H1 (cell line): ENCODE measurements around the gene TREM1. TPM values are rescaled to one million over a fixed set of nuclear protein-coding genes. Genes with fewer than 3 reads are reported as not detected.

ENCODE experiments used
- CTCF ChIA-PET: fragments of 300-600 bp; sonication (Branson Sonifier 250); formaldehyde crosslinking; loops from one replicate; lab custom pipeline; 2021; ENCODE audit not compliant: partially characterized antibody; lab: Charles Lee
- POLR2A ChIA-PET: fragments of 300-600 bp; sonication (Branson Sonifier 250); formaldehyde crosslinking; loops from one replicate; lab custom pipeline; 2021; ENCODE audit warnings: inconsistent platforms; ENCODE audit not compliant: partially characterized antibody; lab: Charles Lee
- DNase-seq, 2 experiments: peaks; one replicate each; pipeline versions ENCODE4 v3.0.0 to v3.0.0-alpha.2; 2010 to 2022; ENCODE audit warnings: low spot score in 2 of 2, low read depth in 1 of 2, mixed read lengths in 1 of 2
- FAIRE-seq: peaks from 2 replicates; lab custom pipeline; 2011; peaks lifted over from hg19 to GRCh38; lab: Jason Lieb, UNC
- H2AFZ ChIP-seq: 2 replicates; pipeline ENCODE4 v1.8.1; 2012; ENCODE audit warnings: low read length, inconsistent platforms
- H2AK5ac ChIP-seq: 2 replicates; pipeline ENCODE4 v1.6.1; 2013; ENCODE audit warnings: low read depth, low read length
- H2BK120ac ChIP-seq: replicated peaks from 2 replicates; pipeline ENCODE3; 2013; ENCODE audit warnings: low read depth, low read length, inconsistent platforms
- H2BK12ac ChIP-seq: 2 replicates; pipeline ENCODE4 v1.6.1; 2013; ENCODE audit warnings: low read depth, low read length
- H2BK15ac ChIP-seq: 2 replicates; pipeline ENCODE4 v1.6.1; 2013; ENCODE audit warnings: low read length
- H2BK20ac ChIP-seq: 2 replicates; pipeline ENCODE4 v1.6.1; 2013; ENCODE audit warnings: low read length
- H2BK5ac ChIP-seq: 2 replicates; pipeline ENCODE4 v1.6.1; 2013; ENCODE audit warnings: low read depth, low read length
- H3K14ac ChIP-seq: 2 replicates; pipeline ENCODE4 v1.6.1; 2013; ENCODE audit warnings: inconsistent platforms; ENCODE audit not compliant: insufficient read length
- H3K18ac ChIP-seq: 2 replicates; pipeline ENCODE4 v1.6.1; 2013; ENCODE audit warnings: low read length; ENCODE audit errors: extremely low read depth
- H3K23ac ChIP-seq: 2 replicates; pipeline ENCODE4 v1.6.1; 2013; ENCODE audit warnings: inconsistent platforms; ENCODE audit not compliant: insufficient read length
- H3K23me2 ChIP-seq: 2 replicates; pipeline ENCODE4 v1.6.1; 2013; ENCODE audit warnings: low read depth, low read length
- H3K27ac ChIP-seq: 2 replicates; pipeline ENCODE4 v1.6.1; 2011; ENCODE audit warnings: low read depth, low read length, inconsistent platforms
- H3K27me3 ChIP-seq, 4 experiments: replicated peaks in 1 of 4; 1 replicate in 1 of 4; 2 replicates in 3 of 4; pipeline versions ENCODE4 v1.6.1 to v1.8.1; 2011 to 2013; ENCODE audit warnings: low read length in 3 of 4, mild to moderate bottlenecking in 3 of 4, inconsistent platforms in 2 of 4, mixed read lengths in 2 of 4, moderate library complexity in 1 of 4; ENCODE audit not compliant: control insufficient read depth in 3 of 4, insufficient read depth in 3 of 4; ENCODE audit errors: extremely low read depth in 1 of 4
- H3K36me3 ChIP-seq, 4 experiments: 2 replicates each; pipeline versions ENCODE4 v1.6.1 to v1.8.1; 2011 to 2013; ENCODE audit warnings: mild to moderate bottlenecking in 4 of 4, low read length in 3 of 4, moderate library complexity in 2 of 4, control low read depth in 1 of 4, inconsistent platforms in 1 of 4; ENCODE audit not compliant: insufficient read depth in 4 of 4, control insufficient read depth in 2 of 4
- H3K4ac ChIP-seq: replicated peaks from 2 replicates; pipeline ENCODE3; 2013; ENCODE audit warnings: low read length, low read depth, mixed read lengths, inconsistent platforms; ENCODE audit not compliant: insufficient read length
- H3K4me1 ChIP-seq, 4 experiments: replicated peaks in 1 of 4; 1 replicate in 1 of 4; 2 replicates in 3 of 4; pipeline versions ENCODE4 v1.6.1 to v1.8.1; 2011 to 2013; ENCODE audit warnings: low read length in 3 of 4, inconsistent platforms in 2 of 4, mixed read lengths in 1 of 4; ENCODE audit not compliant: insufficient read depth in 4 of 4, control insufficient read depth in 3 of 4
- H3K4me2 ChIP-seq, 2 experiments: 2 replicates each; pipeline versions ENCODE4 v1.6.1 to v1.8.1; 2011 to 2013; ENCODE audit warnings: low read depth in 2 of 2, low read length in 2 of 2, control low read depth in 1 of 2, inconsistent platforms in 1 of 2, mild to moderate bottlenecking in 1 of 2; ENCODE audit not compliant: insufficient read depth in 1 of 2
- H3K4me3 ChIP-seq, 4 experiments: fragments of 200-600, 300-600 bp in 1 of 4; sonication (generic), shearing (Covaris generic), sonication (Bioruptor Twin) in 1 of 4; 2 replicates each; pipeline versions ENCODE4 v1.5.1 to v1.8.1; 2011 to 2016; ENCODE audit warnings: low read length in 4 of 4, low read depth in 3 of 4, control low read depth in 2 of 4, inconsistent platforms in 2 of 4, mild to moderate bottlenecking in 2 of 4, mixed read lengths in 1 of 4, moderate library complexity in 1 of 4; ENCODE audit not compliant: insufficient read depth in 2 of 4; ENCODE audit errors: extremely low read depth in 1 of 4
- H3K56ac ChIP-seq: replicated peaks from 2 replicates; pipeline ENCODE3; 2013; ENCODE audit warnings: low read depth, mild to moderate bottlenecking, mixed read lengths, low read length, inconsistent platforms; ENCODE audit not compliant: insufficient read length
- H3K79me1 ChIP-seq: 2 replicates; pipeline ENCODE4 v1.6.1; 2013; ENCODE audit warnings: low read depth, low read length, control low read depth
- H3K79me2 ChIP-seq, 2 experiments: 2 replicates each; pipeline versions ENCODE4 v1.6.1 to v1.8.1; 2012 to 2013; ENCODE audit warnings: low read length in 2 of 2, mild to moderate bottlenecking in 2 of 2, inconsistent platforms in 1 of 2; ENCODE audit not compliant: insufficient read depth in 2 of 2, control insufficient read depth in 1 of 2
- H3K9ac ChIP-seq, 4 experiments: replicated peaks in 1 of 4; 1 replicate in 1 of 4; 2 replicates in 3 of 4; pipeline versions ENCODE4 v1.6.1 to v1.8.1; 2011 to 2013; ENCODE audit warnings: low read depth in 3 of 4, low read length in 3 of 4, control low read depth in 2 of 4, mild to moderate bottlenecking in 2 of 4, moderate library complexity in 2 of 4, inconsistent platforms in 1 of 4; ENCODE audit errors: extremely low read depth in 1 of 4
- H3K9me3 ChIP-seq, 2 experiments: 2 replicates each; pipeline versions ENCODE4 v1.6.1 to v1.8.1; 2012 to 2013; ENCODE audit warnings: mild to moderate bottlenecking in 2 of 2, moderate library complexity in 2 of 2, control low read depth in 1 of 2, inconsistent platforms in 1 of 2, low read depth in 1 of 2, low read length in 1 of 2, mixed read lengths in 1 of 2; ENCODE audit not compliant: insufficient read depth in 2 of 2
- H4K20me1 ChIP-seq, 2 experiments: replicated peaks in 1 of 2; 2 replicates each; pipeline versions ENCODE3 to v1.8.1; 2011 to 2013; ENCODE audit warnings: inconsistent platforms in 2 of 2, low read length in 2 of 2, mild to moderate bottlenecking in 1 of 2; ENCODE audit not compliant: insufficient read depth in 2 of 2, control insufficient read depth in 1 of 2
- H4K5ac ChIP-seq: 2 replicates; pipeline ENCODE4 v1.6.1; 2013; ENCODE audit warnings: low read length, low read depth, mixed read lengths, inconsistent platforms; ENCODE audit not compliant: insufficient read length
- H4K8ac ChIP-seq: 2 replicates; pipeline ENCODE4 v1.8.0; 2013; ENCODE audit warnings: mild to moderate bottlenecking, moderate library complexity, low read length, inconsistent platforms; ENCODE audit not compliant: insufficient read depth; ENCODE audit errors: extremely low read depth
- H4K91ac ChIP-seq: replicated peaks from 2 replicates; pipeline ENCODE3; 2013; ENCODE audit warnings: low read length, mixed read lengths, inconsistent platforms; ENCODE audit not compliant: insufficient read length
- EGR1 ChIP-seq: IDR thresholded peaks from 2 replicates; pipeline ENCODE4 v1.6.1; 2011; ENCODE audit warnings: low read depth, low read length, borderline replicate concordance
- FOSL1 ChIP-seq: IDR thresholded peaks from 2 replicates; pipeline ENCODE4 v1.6.1; 2011; ENCODE audit warnings: mild to moderate bottlenecking, low read depth, low read length, moderate library complexity; ENCODE audit not compliant: insufficient read depth
- GABPA ChIP-seq: IDR thresholded peaks from 2 replicates; pipeline ENCODE4 v1.6.1; 2011; ENCODE audit warnings: mild to moderate bottlenecking, low read length, moderate library complexity, borderline replicate concordance; ENCODE audit not compliant: insufficient read depth
- SAP30 ChIP-seq: fragments of 300-600 bp; sonication (generic); IDR thresholded peaks from 2 replicates; pipeline ENCODE4 v1.7.1; 2012; ENCODE audit warnings: low read length, moderate library complexity, mild to moderate bottlenecking, inconsistent platforms; ENCODE audit not compliant: insufficient read depth, insufficient replicate concordance
- TBP ChIP-seq: IDR thresholded peaks from 2 replicates; pipeline ENCODE4 v1.6.1; 2011; ENCODE audit warnings: low read depth, low read length, improper control_type of control experiment
- TEAD4 ChIP-seq: IDR thresholded peaks from 2 replicates; pipeline ENCODE4 v1.6.1; 2012; ENCODE audit warnings: low read depth, low read length, inconsistent platforms, mixed read lengths
- YY1 ChIP-seq: IDR thresholded peaks from 2 replicates; pipeline ENCODE4 v1.6.1; 2011; ENCODE audit warnings: low read depth, mild to moderate bottlenecking, low read length
- WGBS, 2 experiments: shearing (Covaris generic) in 1 of 2; methylation state at CpG; one replicate each; pipeline versions ENCODE4 v1.1.6 to v1.1.7; 2013 to 2015; ENCODE audit warnings: low lambda C conversion rate in 2 of 2, mixed read lengths in 2 of 2, inconsistent platforms in 1 of 2, low coverage in 1 of 2, missing lambda C conversion rate in 1 of 2; ENCODE audit not compliant: insufficient replicate concordance in 2 of 2, insufficient coverage in 1 of 2, insufficient read length in 1 of 2; ENCODE audit errors: extremely low coverage in 1 of 2, missing lambda C conversion rate in 1 of 2; 5-methylcytosine and 5-hydroxymethylcytosine counted together
- polyA plus RNA-seq, 7 experiments: library from polyadenylated mRNA; depleted of rRNA in 3 of 7; stranded (reverse) in 5 of 7; unstranded in 2 of 7; fragments of >200 nt in 5 of 7; fragments of 200-250 nt in 2 of 7; gene quantifications; 1 replicate in 5 of 7; 2 replicates in 1 of 7; 4 replicates in 1 of 7; pipeline versions ENCODE4 v1.2.1 to v1.2.3, GENCODE V29; 2011 to 2013; ENCODE audit warnings: missing spikeins in 2 of 7, mixed read lengths in 2 of 7
- total RNA-seq: library from RNA; stranded (reverse); fragmentation: NEBNext Ultra II Directional; extraction: Animal tissue kit (Norgen Biotek cat#: 25700); gene quantifications from 2 replicates; pipeline ENCODE4 v1.2.1, GENCODE V29; 2021
- TF ChIP-seq, protein P1 (sequence below): IDR thresholded peaks from 2 replicates; pipeline ENCODE4 v1.6.1; 2012; ENCODE audit warnings: inconsistent platforms

Gene TREM1
- total and polyA plus RNA-seq, 2 of the 8 experiments (the other 6 are each of a cell fraction or from before 2014, with no cell fraction given) = not detected

DNA sequence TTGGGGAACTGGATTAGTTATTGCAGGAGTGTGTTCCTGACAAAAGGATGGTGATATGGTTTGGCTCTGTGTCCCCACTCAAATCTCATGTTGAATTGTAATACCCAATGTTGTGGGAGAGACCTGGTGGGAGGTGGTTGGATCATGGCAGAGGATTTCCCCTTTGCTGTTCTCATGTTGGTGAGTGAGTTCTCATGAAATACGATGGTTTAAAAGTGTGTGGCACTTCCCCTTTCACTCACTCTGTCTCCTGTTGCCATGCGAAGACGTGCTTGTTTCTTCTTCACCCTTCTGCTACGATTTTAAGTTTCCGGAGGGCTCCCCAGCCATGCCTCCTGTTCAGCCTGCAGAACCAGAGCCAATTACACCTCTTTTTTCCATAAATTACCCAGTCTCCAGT is 16.2 kb upstream of the TREM1 start:
- Histone ChIP-seq H3K9ac (no peak overlapping the region), H3K4ac (no peak overlapping the region), H4K91ac (no peak overlapping the region), H3K79me2 (no peaks in the 10 kb centered on the region), H3K14ac (no peak overlapping the region), H2BK5ac (no peak overlapping the region), H3K36me3 (no peaks in the 10 kb centered on the region), H3K23ac (no peak overlapping the region), H3K4me1 (peaks cover 0 to 3% (median 0%) of the 10 kb centered on the region in 4 experiments; a peak in 1 of 7 replicates), H4K8ac (no peak overlapping the region), H2BK15ac (no peak overlapping the region), H2BK20ac (no peak overlapping the region), H3K27ac (no peak overlapping the region), H4K5ac (no peak overlapping the region), H3K79me1 (no peaks in the 10 kb centered on the region), H2BK120ac (no peak overlapping the region), H3K56ac (no peak overlapping the region), H3K4me3 (no peak overlapping the region), H4K20me1 (no peaks in the 10 kb centered on the region), H3K4me2 (no peak overlapping the region), H3K9me3 (peaks cover 0 to 2% of the 10 kb centered on the region in 2 experiments; a peak in 1 of 4 replicates), H2BK12ac (no peak overlapping the region), H3K27me3 (no peaks in the 10 kb centered on the region), H3K23me2 (no peaks in the 10 kb centered on the region), H2AFZ (no peak overlapping the region), H3K18ac (no peak overlapping the region), H2AK5ac (no peak overlapping the region)
- CTCF ChIA-PET = no interaction called here
- no peak for DNase-seq
- POLR2A ChIA-PET = no interaction called here
- no peak for FAIRE-seq
- TF ChIP-seq SAP30 = no peak
- no peak for TF ChIP-seq FOSL1
- TF ChIP-seq EGR1 = no peak
- TF ChIP-seq, protein P1, sequence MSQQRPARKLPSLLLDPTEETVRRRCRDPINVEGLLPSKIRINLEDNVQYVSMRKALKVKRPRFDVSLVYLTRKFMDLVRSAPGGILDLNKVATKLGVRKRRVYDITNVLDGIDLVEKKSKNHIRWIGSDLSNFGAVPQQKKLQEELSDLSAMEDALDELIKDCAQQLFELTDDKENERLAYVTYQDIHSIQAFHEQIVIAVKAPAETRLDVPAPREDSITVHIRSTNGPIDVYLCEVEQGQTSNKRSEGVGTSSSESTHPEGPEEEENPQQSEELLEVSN = no peak
- TF ChIP-seq TEAD4 = no peak
- no peak for TF ChIP-seq YY1
- TF ChIP-seq TBP = no peak
- TF ChIP-seq GABPA = no peak
- WGBS, 2 experiments = 93% methylated on average over 5 of the region's 5 CpGs; no CpG with 5 or more reads in 1 of the 2 experiments
